Glutamatergic neuron (in vitro differentiated cells): Measurements from ENCODE around the gene LETM1. TPM values are rescaled to one million over a fixed set of nuclear protein-coding genes. Genes with fewer than 3 reads are reported as not detected.

Experiments used
- DNase-seq: peaks from one replicate; pipeline ENCODE4 v3.0.0; 2022
- H3K27ac Mint-ChIP-seq: one replicate; pipeline ENCODE4 v1.8.0; 2020; ENCODE audit warnings: mild to moderate bottlenecking, mixed read lengths, inconsistent platforms; ENCODE audit not compliant: unreplicated experiment
- H3K27me3 Mint-ChIP-seq: one replicate; pipeline ENCODE4 v1.8.0; 2020; ENCODE audit warnings: mild to moderate bottlenecking, moderate library complexity, mixed read lengths, inconsistent platforms; ENCODE audit not compliant: unreplicated experiment
- H3K36me3 Mint-ChIP-seq: one replicate; pipeline ENCODE4 v1.8.0; 2020; ENCODE audit warnings: mild to moderate bottlenecking, mixed read lengths, inconsistent platforms; ENCODE audit not compliant: unreplicated experiment
- H3K4me1 Mint-ChIP-seq: one replicate; pipeline ENCODE4 v1.8.0; 2020; ENCODE audit warnings: mild to moderate bottlenecking, low read depth, mixed read lengths, inconsistent platforms; ENCODE audit not compliant: unreplicated experiment
- H3K4me3 Mint-ChIP-seq: one replicate; pipeline ENCODE4 v1.8.0; 2020; ENCODE audit warnings: mild to moderate bottlenecking, mixed read lengths, inconsistent platforms; ENCODE audit not compliant: unreplicated experiment
- H3K9me3 Mint-ChIP-seq: one replicate; pipeline ENCODE4 v1.8.0; 2020; ENCODE audit warnings: mild to moderate bottlenecking, moderate library complexity, mixed read lengths, inconsistent platforms; ENCODE audit not compliant: unreplicated experiment
- CTCF ChIP-seq: fragments of 200-600 bp; sonication (generic); IDR thresholded peaks from one replicate; pipeline ENCODE4 v1.5.0; 2021; ENCODE audit not compliant: partially characterized antibody, unreplicated experiment
- total RNA-seq: library from RNA; stranded (reverse); fragmentation: NEBNext Ultra II Directional; extraction: Animal tissue kit (Norgen Biotek cat#: 25700); gene quantifications from one replicate; pipeline ENCODE4 v1.2.1, GENCODE V29; 2021; ENCODE audit not compliant: unreplicated experiment

Gene LETM1
- total RNA-seq, 1 donor from 2014 or later: 48.5 TPM

- no peak for DNase-seq
- H3K4me3 Mint-ChIP-seq: no peak overlapping the region
- TF ChIP-seq CTCF: no peak
- no peak overlapping the region for H3K27ac Mint-ChIP-seq
- H3K27me3 Mint-ChIP-seq: peaks cover 4% of the 10 kb centered on the region
- peaks cover 2% of the 10 kb centered on the region for H3K9me3 Mint-ChIP-seq
- no peaks in the 10 kb centered on the region for H3K4me1 Mint-ChIP-seq
- H3K36me3 Mint-ChIP-seq: no peaks in the 10 kb centered on the region
Observed at GRCh38 chr4:1806223-1806564, 49.8 kb downstream of the LETM1 start.

- H3K27me3 Mint-ChIP-seq: peaks cover 4% of the 10 kb centered on the region
- TF ChIP-seq CTCF: no peak
- H3K9me3 Mint-ChIP-seq: peaks cover 2% of the 10 kb centered on the region
- H3K27ac Mint-ChIP-seq: no peak overlapping the region
- DNase-seq: no peak
- H3K4me1 Mint-ChIP-seq: no peaks in the 10 kb centered on the region
- H3K36me3 Mint-ChIP-seq: no peaks in the 10 kb centered on the region
- no peak overlapping the region for H3K4me3 Mint-ChIP-seq
Observed at GRCh38 chr4:1805493-1806222, 50.3 kb downstream of the LETM1 start.

DNA sequence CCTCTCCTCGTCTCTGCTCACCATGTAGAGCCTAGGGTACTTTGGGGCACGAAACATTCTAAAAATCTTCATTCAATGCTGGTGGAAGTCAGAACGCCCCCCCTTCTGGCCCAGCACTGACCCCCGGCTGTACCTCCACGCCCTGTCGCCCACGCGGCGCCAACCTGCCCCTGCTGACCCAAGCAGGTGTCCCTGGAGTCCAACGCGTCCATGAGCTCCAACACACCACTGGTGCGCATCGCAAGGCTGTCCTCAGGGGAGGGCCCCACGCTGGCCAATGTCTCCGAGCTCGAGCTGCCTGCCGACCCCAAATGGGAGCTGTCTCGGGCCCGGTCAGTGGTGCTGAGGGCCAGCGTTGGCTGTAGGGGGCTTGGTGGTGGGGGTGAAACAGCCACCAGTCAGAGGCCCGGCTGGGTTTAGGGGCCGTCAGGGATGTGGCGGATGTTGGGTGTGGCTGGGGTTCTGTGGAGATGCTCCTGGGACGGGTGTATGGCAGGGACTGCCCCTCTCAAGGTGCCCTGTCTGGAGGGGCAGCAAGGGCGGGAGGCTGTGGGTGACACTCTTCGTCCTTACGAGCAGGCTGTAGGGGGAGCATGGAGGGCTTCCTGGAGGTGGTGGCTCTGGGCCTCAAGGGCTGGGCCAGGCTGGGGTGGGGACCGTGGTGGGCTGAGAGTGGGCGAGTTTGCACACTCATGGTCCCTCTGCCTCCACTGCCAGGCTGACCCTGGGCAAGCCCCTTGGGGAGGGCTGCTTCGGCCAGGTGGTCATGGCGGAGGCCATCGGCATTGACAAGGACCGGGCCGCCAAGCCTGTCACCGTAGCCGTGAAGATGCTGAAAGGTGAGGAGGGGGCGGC, 51.1 kb downstream of the LETM1 start:
- Mint-ChIP-seq H3K4me1 (no peaks in the 10 kb centered on the region), H3K4me3 (no peak overlapping the region), H3K36me3 (no peaks in the 10 kb centered on the region), H3K27me3 (peaks cover 4% of the 10 kb centered on the region), H3K9me3 (peaks cover 4% of the 10 kb centered on the region), H3K27ac (no peak overlapping the region)
- no peak for TF ChIP-seq CTCF
- no peak for DNase-seq

GRCh38 chr4:1803523-1804423, 52.2 kb downstream of the LETM1 start:
- Mint-ChIP-seq H3K4me3 (no peak overlapping the region), H3K27ac (no peak overlapping the region), H3K27me3 (peaks cover 5% of the 10 kb centered on the region), H3K36me3 (no peaks in the 10 kb centered on the region), H3K4me1 (no peaks in the 10 kb centered on the region), H3K9me3 (peaks cover 4% of the 10 kb centered on the region)
- no peak for DNase-seq
- no peak for TF ChIP-seq CTCF
